ENCODE results near the gene SIN3A. TPM values are rescaled to one million over a fixed set of nuclear protein-coding genes. Genes with fewer than 3 reads are reported as not detected.

SIN3A gene
- total and polyA plus RNA-seq, 2 of the 4 experiments (the other 2 are of a cell fraction), result 21.2 to 31.5 TPM

DNA sequence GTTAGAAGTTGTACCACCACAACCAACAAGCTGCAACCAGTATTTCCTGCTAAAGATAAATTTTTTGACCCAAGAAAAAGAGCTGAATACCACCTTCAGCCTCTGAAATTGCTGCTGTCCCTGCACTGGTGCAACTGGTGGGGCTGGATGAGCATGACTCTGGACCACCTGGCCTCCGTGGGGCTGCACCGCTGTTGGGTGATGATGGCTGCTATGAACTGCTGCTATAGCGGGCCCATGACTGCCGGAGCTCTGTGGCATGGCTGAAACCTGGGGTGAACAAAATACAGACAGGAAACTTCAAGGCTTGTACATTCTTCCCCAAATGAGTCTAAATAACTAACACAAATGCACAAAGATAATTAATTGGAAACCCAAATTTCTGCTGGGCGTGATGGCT lies 28.9 kb downstream of the SIN3A start:
- H2AK9ac ChIP-seq (replicated peaks; ENCODE audit: low read depth, low read length, poor library complexity), result no peak overlapping the region
- in situ Hi-C loops (cut with MboI; ENCODE audit: low sequenced_read_pairs), result no loop called here
- no peak overlapping the region for H3K14ac ChIP-seq (replicated peaks; ENCODE audit: low read depth, low read length)
- H2AK5ac ChIP-seq (ENCODE audit: low read depth, low read length), result no peak overlapping the region
- CTCF ChIA-PET, result no interaction called here
- H3K4me1 ChIP-seq (ENCODE audit: control insufficient read depth, insufficient read depth, low read length), result no peaks in the 10 kb centered on the region
- no peak overlapping the region for H3K4ac ChIP-seq (ENCODE audit: low read depth, low read length)
- H3K79me1 ChIP-seq (ENCODE audit: low read depth in 1 of 2, low read length in 2 of 2), result peaks cover 10 to 32% of the 10 kb centered on the region in 2 experiments; a peak in 3 of 4 replicates
- H2AFZ ChIP-seq (replicated peaks; ENCODE audit: low read length, poor library complexity), result no peak overlapping the region
- H3K18ac ChIP-seq (ENCODE audit: low read depth, low read length), result no peak overlapping the region
- TF ChIP-seq FOS (IDR thresholded peaks at IDR 0.05; ENCODE audit: low read depth, low read length) (no peak), MXI1 (IDR thresholded peaks at IDR 0.05; ENCODE audit: borderline replicate concordance, low read depth, low read length) (no peak), MAFK (IDR thresholded peaks at IDR 0.05; ENCODE audit: low read depth, low read length) (no peak), CHD1 (IDR thresholded peaks at IDR 0.05; ENCODE audit: low read depth, low read length) (no peak), POLR2A (IDR thresholded peaks at IDR 0.05; ENCODE audit: low read depth, low read length) (no peak), SMC3 (IDR thresholded peaks at IDR 0.05; ENCODE audit: low read depth, low read length) (no peak), MAZ (IDR thresholded peaks at IDR 0.05; ENCODE audit: borderline replicate concordance, low read depth, low read length) (no peak), RAD21 (IDR thresholded peaks at IDR 0.05; ENCODE audit: low read length) (no peak), BHLHE40 (IDR thresholded peaks at IDR 0.05; ENCODE audit: low read depth, low read length) (no peak), RCOR1 (IDR thresholded peaks at IDR 0.05; ENCODE audit: insufficient replicate concordance, low read length) (no peak), RFX5 (IDR thresholded peaks at IDR 0.05; ENCODE audit: low read depth, low read length) (no peak), CEBPB (IDR thresholded peaks at IDR 0.05; ENCODE audit: low read depth, low read length) (no peak), NFE2L2 (IDR thresholded peaks at IDR 0.05; ENCODE audit: low read depth, low read length) (no peak)
- TF ChIP-seq, protein P1, sequence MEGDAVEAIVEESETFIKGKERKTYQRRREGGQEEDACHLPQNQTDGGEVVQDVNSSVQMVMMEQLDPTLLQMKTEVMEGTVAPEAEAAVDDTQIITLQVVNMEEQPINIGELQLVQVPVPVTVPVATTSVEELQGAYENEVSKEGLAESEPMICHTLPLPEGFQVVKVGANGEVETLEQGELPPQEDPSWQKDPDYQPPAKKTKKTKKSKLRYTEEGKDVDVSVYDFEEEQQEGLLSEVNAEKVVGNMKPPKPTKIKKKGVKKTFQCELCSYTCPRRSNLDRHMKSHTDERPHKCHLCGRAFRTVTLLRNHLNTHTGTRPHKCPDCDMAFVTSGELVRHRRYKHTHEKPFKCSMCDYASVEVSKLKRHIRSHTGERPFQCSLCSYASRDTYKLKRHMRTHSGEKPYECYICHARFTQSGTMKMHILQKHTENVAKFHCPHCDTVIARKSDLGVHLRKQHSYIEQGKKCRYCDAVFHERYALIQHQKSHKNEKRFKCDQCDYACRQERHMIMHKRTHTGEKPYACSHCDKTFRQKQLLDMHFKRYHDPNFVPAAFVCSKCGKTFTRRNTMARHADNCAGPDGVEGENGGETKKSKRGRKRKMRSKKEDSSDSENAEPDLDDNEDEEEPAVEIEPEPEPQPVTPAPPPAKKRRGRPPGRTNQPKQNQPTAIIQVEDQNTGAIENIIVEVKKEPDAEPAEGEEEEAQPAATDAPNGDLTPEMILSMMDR (conservative IDR thresholded peaks at IDR 0.05; ENCODE audit: low read depth, low read length), result no peak
- TF ChIP-seq, protein P2, sequence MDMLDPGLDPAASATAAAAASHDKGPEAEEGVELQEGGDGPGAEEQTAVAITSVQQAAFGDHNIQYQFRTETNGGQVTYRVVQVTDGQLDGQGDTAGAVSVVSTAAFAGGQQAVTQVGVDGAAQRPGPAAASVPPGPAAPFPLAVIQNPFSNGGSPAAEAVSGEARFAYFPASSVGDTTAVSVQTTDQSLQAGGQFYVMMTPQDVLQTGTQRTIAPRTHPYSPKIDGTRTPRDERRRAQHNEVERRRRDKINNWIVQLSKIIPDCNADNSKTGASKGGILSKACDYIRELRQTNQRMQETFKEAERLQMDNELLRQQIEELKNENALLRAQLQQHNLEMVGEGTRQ (IDR thresholded peaks at IDR 0.05; ENCODE audit: low read depth, low read length), result no peak
- TF ChIP-seq, protein P3, sequence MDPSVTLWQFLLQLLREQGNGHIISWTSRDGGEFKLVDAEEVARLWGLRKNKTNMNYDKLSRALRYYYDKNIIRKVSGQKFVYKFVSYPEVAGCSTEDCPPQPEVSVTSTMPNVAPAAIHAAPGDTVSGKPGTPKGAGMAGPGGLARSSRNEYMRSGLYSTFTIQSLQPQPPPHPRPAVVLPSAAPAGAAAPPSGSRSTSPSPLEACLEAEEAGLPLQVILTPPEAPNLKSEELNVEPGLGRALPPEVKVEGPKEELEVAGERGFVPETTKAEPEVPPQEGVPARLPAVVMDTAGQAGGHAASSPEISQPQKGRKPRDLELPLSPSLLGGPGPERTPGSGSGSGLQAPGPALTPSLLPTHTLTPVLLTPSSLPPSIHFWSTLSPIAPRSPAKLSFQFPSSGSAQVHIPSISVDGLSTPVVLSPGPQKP (IDR thresholded peaks at IDR 0.05; ENCODE audit: borderline replicate concordance, low read depth, low read length), result no peak
- dilution Hi-C loops (cut with HindIII; ENCODE audit: low sequenced_read_pairs, unreplicated experiment), result no loop called here
- H4K20me1 ChIP-seq (ENCODE audit: insufficient read depth, low read length), result no peaks in the 10 kb centered on the region
- BruUV-seq (replicated peaks), result no TSS peak
- H3K27ac ChIP-seq (ENCODE audit: insufficient read depth, low read length), result no peak overlapping the region
- no peak overlapping the region for H3K56ac ChIP-seq (ENCODE audit: extremely low read depth, insufficient read depth, low read length)
- H3K36me3 ChIP-seq (ENCODE audit: control insufficient read depth, insufficient read depth, low read length), result peaks cover 22% of the 10 kb centered on the region
- H3K9me1 ChIP-seq (ENCODE audit: insufficient read depth, low read length), result no peaks in the 10 kb centered on the region; the same call in 1 of the 2 replicates
- no peak overlapping the region for H2BK120ac ChIP-seq (ENCODE audit: low read depth, low read length)
- no CpG with 5 or more reads among the region's 5 CpGs for WGBS, 2 experiments (ENCODE audit: extremely low coverage in 2 of 2, insufficient read length in 1 of 2)
- no peak overlapping the region for H4K8ac ChIP-seq (ENCODE audit: low read depth in 2 of 2, low read length in 2 of 2)
- H2BK20ac ChIP-seq (ENCODE audit: low read depth, low read length), result no peak overlapping the region
- no peak overlapping the region for H4K91ac ChIP-seq (ENCODE audit: insufficient read depth, low read depth, low read length)
- no peak overlapping the region for H2BK5ac ChIP-seq (ENCODE audit: low read depth, low read length, poor library complexity, severe bottlenecking)
- H3K9me3 ChIP-seq (ENCODE audit: control insufficient read depth, insufficient read depth, low read length), result no peaks in the 10 kb centered on the region
- no peak overlapping the region for H3K9ac ChIP-seq (ENCODE audit: low read depth, low read length)
- intact Hi-C loops (cut with micrococcal nuclease), result no loop called here
- no peak overlapping the region for H4K5ac ChIP-seq (ENCODE audit: low read depth, low read length)
- DNase-seq (no peak), ATAC-seq (ENCODE audit: low read depth) (no peak)
- POLR2A ChIA-PET (ENCODE audit: unreplicated experiment), result no interaction called here
- no peak overlapping the region for H2BK15ac ChIP-seq (ENCODE audit: low read depth, low read length)
- no peak overlapping the region for H3K4me3 ChIP-seq (ENCODE audit: insufficient read depth, low read depth, low read length)
- H3K23ac ChIP-seq (ENCODE audit: low read depth, low read length), result no peak overlapping the region
- no peak overlapping the region for H3K4me2 ChIP-seq (ENCODE audit: low read depth, low read length)
- H3K27me3 ChIP-seq (ENCODE audit: control insufficient read depth, insufficient read depth, low read length), result no peaks in the 10 kb centered on the region

Data from IMR-90 (cell line).